Psoas muscle (tissue), 8 donors: ENCODE data around the gene SHCBP1. TPM values are rescaled to one million over a fixed set of nuclear protein-coding genes. Genes with fewer than 3 reads are reported as not detected.

Source experiments
- ATAC-seq, 4 donors: fragments of 200-7000 bp; cut with Tn5 transposase; one replicate each; pipeline ENCODE4 v1.9.1; 2020; ENCODE audit warnings: moderate library complexity in 3 of 4, mild to moderate bottlenecking in 2 of 4
- DNase-seq, 2 donors: peaks; one replicate each; pipeline ENCODE4 v3.0.0-alpha.2; 2020
- H3K27ac ChIP-seq: fragments of 200-600 bp; one replicate; pipeline ENCODE4 v1.8.0; 2022
- H3K27me3 ChIP-seq, 3 donors: fragments of 200-600 bp in 1 of 3; one replicate each; pipeline versions ENCODE4 v1.6.1 to v1.8.0; 2013 to 2022; ENCODE audit warnings: low read length in 2 of 3, mild to moderate bottlenecking in 2 of 3, moderate library complexity in 1 of 3; ENCODE audit not compliant: insufficient read depth in 3 of 3
- H3K36me3 ChIP-seq, 2 donors: fragments of 200-600 bp in 1 of 2; one replicate each; pipeline versions ENCODE4 v1.6.1 to v1.8.0; 2013 to 2022; ENCODE audit warnings: low read depth in 1 of 2, mild to moderate bottlenecking in 1 of 2, moderate library complexity in 1 of 2; ENCODE audit not compliant: insufficient read depth in 1 of 2
- H3K4me1 ChIP-seq: fragments of 200-600 bp; one replicate; pipeline ENCODE4 v1.8.0; 2022
- H3K4me3 ChIP-seq: fragments of 200-600 bp; one replicate; pipeline ENCODE4 v1.8.0; 2022; ENCODE audit warnings: mild to moderate bottlenecking
- H3K9me3 ChIP-seq: fragments of 200-600 bp; one replicate; pipeline ENCODE4 v1.8.0; 2022
- CTCF ChIP-seq: fragments of 200-600 bp; IDR thresholded peaks from one replicate; pipeline ENCODE4 v1.8.0; 2022; ENCODE audit warnings: antibody characterized with exemption
- WGBS, 3 donors: extraction: QIAGEN DNeasy Blood & Tissue Kit; methylation state at CpG; one replicate each; pipeline versions ENCODE4 v1.1.6 to v1.1.7; 2013; 5-methylcytosine and 5-hydroxymethylcytosine counted together
- intact Hi-C, 2 donors: fragments of 100-400 bp; cut with DNase I; formaldehyde crosslinking; loops; one replicate each; pipeline versions ENCODE4 v1.11.0 to v1.14.2; 2022
- polyA plus RNA-seq, 3 donors: library from polyadenylated mRNA; stranded (reverse); fragments of 200-250 nt; gene quantifications; one replicate each; pipeline ENCODE4 v1.2.3, GENCODE V29; 2013
- total RNA-seq, 4 donors: library from RNA; stranded (reverse); fragmentation: NEBNext Ultra II Directional in 2 of 4; extraction: Animal tissue kit (Norgen Biotek cat#: 25700) in 2 of 4; gene quantifications; one replicate each; pipeline versions ENCODE4 v1.2.1 to v1.2.4, GENCODE V29; 2021 to 2023
- donor health status: healthy with polysubstance abuse.
- donor health status: DM: no; HTN: no; CAD: no; lungs with moderate emphysema.
- donor health status: Bipolar disorder and iron deficiency.
- donor health status: healthy.
- donor health status: DM: yes; HTN: yes; CAD: no.
- donor health status: DM: no; HTN: no; CAD: no.
- donor health status: DM: no; HTN: no; CAD: no.
- donor health status: DM: yes; HTN: yes; CAD: no.

Gene SHCBP1
- total and polyA plus RNA-seq, 7 donors, result 0.18 to 1.2 (median 0.36) TPM

DNA sequence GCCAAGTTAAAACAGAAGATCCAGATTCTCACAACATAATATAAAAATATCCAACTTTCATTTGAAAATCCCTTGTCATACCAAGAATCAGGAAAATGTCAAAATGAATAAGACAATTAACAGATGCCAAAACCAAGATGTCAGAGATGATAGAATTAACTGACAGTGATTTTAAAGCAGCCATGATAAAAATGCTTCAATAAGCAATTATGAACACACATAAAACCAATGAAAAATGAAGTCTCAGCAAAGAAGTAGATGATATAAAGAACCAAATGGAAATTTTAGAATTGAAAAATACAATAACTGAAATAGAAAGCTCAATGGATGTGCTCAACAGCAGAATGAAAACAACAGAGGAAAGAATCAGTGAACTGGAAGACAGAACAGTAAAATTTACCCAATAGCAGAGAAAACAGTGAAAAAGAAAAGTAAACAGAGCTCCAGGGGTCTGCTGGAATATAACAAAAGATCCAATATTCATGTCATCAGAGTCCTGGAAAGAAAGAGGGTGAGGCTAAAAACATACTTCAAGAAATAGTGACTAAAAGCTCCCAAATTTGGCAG lies 35.1 kb downstream of the SHCBP1 start:
- no peak for ATAC-seq
- no peaks in the 10 kb centered on the region for H3K9me3 ChIP-seq
- H3K4me1 ChIP-seq, result no peaks in the 10 kb centered on the region
- TF ChIP-seq CTCF, result no peak
- intact Hi-C loops, result no loop called here
- peaks cover 0 to 2% of the 10 kb centered on the region in 2 donors for H3K36me3 ChIP-seq
- H3K4me3 ChIP-seq, result no peak overlapping the region
- H3K27me3 ChIP-seq, result no peaks in the 10 kb centered on the region
- H3K27ac ChIP-seq, result no peak overlapping the region
- no peak for DNase-seq

DNA sequence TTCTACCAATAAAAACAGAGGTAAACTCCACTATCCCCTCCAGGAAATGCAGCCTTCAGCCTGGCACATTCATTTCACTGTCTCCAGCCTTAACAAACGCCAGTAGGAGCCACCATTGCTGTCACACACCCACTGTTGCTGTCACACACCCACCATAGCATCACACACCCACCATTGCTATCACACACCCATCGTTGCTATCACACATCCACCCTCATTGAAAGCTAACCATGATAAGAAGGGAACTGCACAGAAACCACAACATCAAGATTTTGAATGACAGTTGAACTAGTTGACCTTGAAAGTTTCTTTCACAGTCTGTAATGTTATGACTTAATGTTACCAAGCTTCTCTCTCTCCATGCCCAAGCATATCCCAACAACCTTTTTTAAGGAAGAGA lies 38.1 kb downstream of the SHCBP1 start:
- ATAC-seq, result no peak
- H3K36me3 ChIP-seq, result peaks cover 0 to 2% of the 10 kb centered on the region in 2 donors
- TF ChIP-seq CTCF, result no peak
- no peak overlapping the region for H3K4me3 ChIP-seq
- no peak for DNase-seq
- no peaks in the 10 kb centered on the region for H3K4me1 ChIP-seq
- no peak overlapping the region for H3K27ac ChIP-seq
- intact Hi-C loops, result no loop called here
- 76 to 93% (median 81%) methylated on average over 2 of the region's 2 CpGs for WGBS, 3 donors
- H3K9me3 ChIP-seq, result no peaks in the 10 kb centered on the region
- H3K27me3 ChIP-seq, result no peaks in the 10 kb centered on the region

- Histone ChIP-seq H3K4me1 (no peaks in the 10 kb centered on the region), H3K27ac (no peak overlapping the region), H3K27me3 (no peaks in the 10 kb centered on the region), H3K36me3 (peaks cover 0 to 2% of the 10 kb centered on the region in 2 donors), H3K4me3 (no peak overlapping the region), H3K9me3 (no peaks in the 10 kb centered on the region)
- WGBS, 3 donors, result 89 to 91% (median 90%) methylated on average over 1 of the region's 1 CpG
- no peak for TF ChIP-seq CTCF
- no peak for DNase-seq
- no peak for ATAC-seq
- intact Hi-C loops, result no loop called here
These were observed 38.9 kb downstream of the SHCBP1 start for GRCh38 chr16:46582313-46582712.

DNA sequence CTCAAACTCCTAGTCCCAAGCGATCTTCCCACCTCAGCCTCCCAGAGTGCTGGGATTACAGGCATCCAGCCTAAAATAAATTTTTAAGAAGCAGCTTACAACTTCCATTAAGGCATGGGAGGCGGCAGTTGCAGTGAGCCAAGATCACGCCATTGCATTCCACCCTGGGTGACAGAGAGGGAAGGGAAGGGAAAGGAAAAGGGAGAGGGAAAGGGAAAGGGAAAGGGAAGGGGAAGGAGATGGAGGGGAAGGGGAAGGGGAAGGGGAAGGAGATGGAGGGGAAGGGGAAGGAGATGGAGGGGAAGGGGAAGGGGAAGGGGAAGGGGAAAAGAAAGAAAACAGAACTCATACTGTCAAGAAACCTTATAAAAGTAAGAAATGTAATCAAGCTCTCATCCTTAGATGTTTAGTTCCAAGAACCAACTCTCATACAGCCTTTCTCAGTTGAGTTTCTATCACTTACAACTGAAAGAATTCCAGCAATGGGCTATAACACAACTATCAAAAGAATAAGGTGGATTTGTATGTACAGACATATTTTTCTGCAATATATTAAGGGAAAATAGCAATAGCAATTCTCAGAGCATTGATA lies 43.1 kb downstream of the SHCBP1 start:
- no peak for TF ChIP-seq CTCF
- no peaks in the 10 kb centered on the region for H3K4me1 ChIP-seq
- intact Hi-C loops, result no loop called here
- H3K27me3 ChIP-seq, result no peaks in the 10 kb centered on the region
- no peak overlapping the region for H3K27ac ChIP-seq
- no peak for DNase-seq
- ATAC-seq, result no peak
- WGBS, 3 donors, result 89 to 95% (median 92%) methylated on average over 3 of the region's 3 CpGs
- H3K4me3 ChIP-seq, result no peak overlapping the region
- peaks cover 0 to under 1% of the 10 kb centered on the region in 2 donors for H3K36me3 ChIP-seq
- no peaks in the 10 kb centered on the region for H3K9me3 ChIP-seq

GRCh38 chr16:46573834-46574159 lies 47.4 kb downstream of the SHCBP1 start:
- H3K4me3 ChIP-seq, result no peak overlapping the region
- 83 to 86% (median 83%) methylated on average over 13 of the region's 13 CpGs for WGBS, 3 donors
- no peak for TF ChIP-seq CTCF

More at GRCh38 chr16:46573834-46574159, 47.4 kb downstream of the SHCBP1 start:
- intact Hi-C loops, result no loop called here
- Histone ChIP-seq H3K9me3 (no peaks in the 10 kb centered on the region), H3K4me1 (no peaks in the 10 kb centered on the region), H3K27me3 (no peaks in the 10 kb centered on the region), H3K36me3 (no peaks in the 10 kb centered on the region), H3K27ac (no peak overlapping the region)
- DNase-seq, result no peak
- ATAC-seq, result no peak
